Heart left ventricle (tissue), 16 donors: ENCODE data around the gene GDF7. TPM values are rescaled to one million over a fixed set of nuclear protein-coding genes. Genes with fewer than 3 reads are reported as not detected.

Experiments used
- ATAC-seq, 4 donors: fragments of 200-7000 bp; cut with Tn5 transposase; one replicate each; pipeline ENCODE4 v1.9.1; 2020 to 2022; ENCODE audit warnings: moderate library complexity in 4 of 4, mild to moderate bottlenecking in 3 of 4, moderate number of reproducible peaks in 1 of 4
- DNase-seq, 5 donors: peaks; one replicate each; pipeline ENCODE4 v3.0.0-alpha.2; 2020
- H3K27ac ChIP-seq, 12 donors: fragments of 200-600 bp; sonication (generic) in 4 of 12; one replicate each; pipeline versions ENCODE4 v1.5.0 to v1.8.0; 2016 to 2022; ENCODE audit warnings: mild to moderate bottlenecking in 2 of 12
- H3K27me3 ChIP-seq, 9 donors: fragments of 200-600 bp; sonication (generic) in 2 of 9; one replicate each; pipeline versions ENCODE4 v1.5.1 to v1.8.0; 2016 to 2022; ENCODE audit warnings: mild to moderate bottlenecking in 3 of 9
- H3K36me3 ChIP-seq, 9 donors: fragments of 200-600 bp; sonication (generic) in 2 of 9; one replicate each; pipeline versions ENCODE4 v1.5.0 to v1.8.0; 2018 to 2022; ENCODE audit warnings: mild to moderate bottlenecking in 2 of 9
- H3K4me1 ChIP-seq, 12 donors: fragments of 200-600 bp; sonication (generic) in 4 of 12; one replicate each; pipeline versions ENCODE4 v1.5.0 to v1.8.0; 2016 to 2022; ENCODE audit warnings: mild to moderate bottlenecking in 3 of 12
- H3K4me3 ChIP-seq, 12 donors: fragments of 200-600 bp; sonication (generic) in 4 of 12; one replicate each; pipeline versions ENCODE4 v1.5.0 to v1.8.0; 2017 to 2022; ENCODE audit warnings: mild to moderate bottlenecking in 9 of 12, moderate library complexity in 4 of 12
- H3K9me3 ChIP-seq, 12 donors: fragments of 200-600 bp; sonication (generic) in 4 of 12; one replicate each; pipeline versions ENCODE4 v1.5.0 to v1.8.0; 2016 to 2022; ENCODE audit warnings: mild to moderate bottlenecking in 1 of 12
- CTCF ChIP-seq, 12 donors: fragments of 200-600 bp; sonication (generic) in 4 of 12; IDR thresholded peaks; one replicate each; pipeline versions ENCODE4 v1.5.0 to v1.8.0; 2018 to 2022; ENCODE audit warnings: antibody characterized with exemption in 12 of 12, mild to moderate bottlenecking in 5 of 12
- POLR2A ChIP-seq, 2 donors: fragments of 450-650 bp; IDR thresholded peaks; one replicate each; pipeline ENCODE4 v1.6.1; 2017; ENCODE audit warnings: antibody characterized with exemption in 2 of 2, mild to moderate bottlenecking in 2 of 2, moderate library complexity in 2 of 2
- WGBS, 4 donors: extraction: QIAGEN DNeasy Blood & Tissue Kit in 2 of 4; methylation state at CpG; one replicate each; pipeline versions ENCODE4 v1.1.5 to v1.1.7; 2013 to 2018; 5-methylcytosine and 5-hydroxymethylcytosine counted together
- intact Hi-C, 10 donors: fragments of 100-400 bp; cut with DNase I; formaldehyde crosslinking; loops; one replicate each; pipeline versions ENCODE4 v1.11.1 to v1.14.2; 2022
- polyA plus RNA-seq, 2 donors: library from polyadenylated mRNA; stranded (reverse); fragments of 200-250 nt; gene quantifications; one replicate each; pipeline ENCODE4 v1.2.3, GENCODE V29; 2013
- total RNA-seq, 9 donors: library from RNA; depleted of rRNA in 2 of 9; stranded (reverse); fragments of >200 nt in 2 of 9; fragmentation: NEBNext Ultra II Directional in 3 of 9; extraction: Animal tissue kit (Norgen Biotek cat#: 25700) in 3 of 9; gene quantifications; one replicate each; pipeline versions ENCODE4 v1.1.0 to v1.2.4, GENCODE V29; 2016 to 2023
- donor health status: ischemic (EF 13 %, LVEDD 7.1; RV severe dilation, severe dysfunction).
- donor health status: healthy with polysubstance abuse.
- donor health status: DM: no; HTN: yes; CAD: no.
- donor health status: DM: no; HTN: no; CAD: no.
- donor health status: ischemic (EF 25% LVEDD 6.9; RV normal size, moderate dysfunction).
- donor health status: ischemic (EF 25% LVEDD 5.7; RV mildly dilated, moderate dysfunction).
- donor health status: healthy.
- donor health status: DM: yes; HTN: yes; CAD: no.
- donor health status: ischemic (EF 35%, LVEDD 5.7; RV mildly dilated, moderate dysfunction).
- donor health status: nonischemic (EF 11% LVEDD 7.7; RV severe dilation, severe dysfunction).
- donor health status: DM: yes; HTN: yes; CAD: no.
- donor health status: PGD.
- donor health status: ischemic (EF 29% LVEDD 5.4; RV normal size, mild dysfunction).
- donor health status: nonischemic (EF 23%, LVEDD 6.1; RV moderate dilation, normal function).

GDF7 gene
- total and polyA plus RNA-seq, 11 donors: 0.14 to 1.6 (median 0.55) TPM

GRCh38 chr2:20657522-20658235 lies 9.3 kb upstream of the GDF7 start:
- H3K4me1 ChIP-seq: peaks cover 0 to 2% (median 0%) of the 10 kb centered on the region in 12 donors
- 74 to 81% (median 78%) methylated on average over 4 of the region's 4 CpGs for WGBS, 4 donors
- no peaks in the 10 kb centered on the region for H3K9me3 ChIP-seq
- intact Hi-C loops: loop anchor here in 2 of 10 donors (5.0 kb wide), 2 partner anchors 170 to 480 kb away; no protein-coding TSS in a partner anchor
- H3K4me3 ChIP-seq: no peak overlapping the region
- peak in 1 of 5 donors; percentile 13 for DNase-seq
- TF ChIP-seq CTCF (IDR thresholded peaks at IDR 0.05): no peak
- TF ChIP-seq POLR2A (IDR thresholded peaks at IDR 0.05): no peak
- H3K27me3 ChIP-seq: peaks cover 6 to 46% (median 19%) of the 10 kb centered on the region in 9 donors
- no peak for ATAC-seq
- no peak overlapping the region for H3K27ac ChIP-seq
- no peaks in the 10 kb centered on the region for H3K36me3 ChIP-seq

- WGBS, 4 donors: 44 to 50% (median 48%) methylated on average over 8 of the region's 8 CpGs
- DNase-seq (no peak), ATAC-seq (no peak)
- Histone ChIP-seq H3K27ac (no peak overlapping the region), H3K4me1 (peaks cover 0 to 8% (median 5%) of the 10 kb centered on the region in 12 donors), H3K9me3 (no peaks in the 10 kb centered on the region), H3K36me3 (no peaks in the 10 kb centered on the region), H3K4me3 (no peak overlapping the region), H3K27me3 (peaks cover 15 to 76% (median 45%) of the 10 kb centered on the region in 9 donors)
- intact Hi-C loops: loop anchor here in 9 of 10 donors (1.0 to 10.0 kb wide), 10 partner anchors 94 to 457 kb away; partner anchors contain the start of genes LDAH (in 2 of the 9) and APOB (in 1 of the 9)
- TF ChIP-seq POLR2A (IDR thresholded peaks at IDR 0.05): no peak
- TF ChIP-seq CTCF (IDR thresholded peaks at IDR 0.05): no peak
Observed at GRCh38 chr2:20660506-20661420, 6.2 kb upstream of the GDF7 start.

- ATAC-seq (peak; percentile 34 to 82 (median 78)), DNase-seq (peak in 4 of 5 donors; percentile 55 to 71 (median 65))
- intact Hi-C loops: loop anchor here (1.0 to 10.0 kb wide), 10 partner anchors 93 to 456 kb away; partner anchors contain the start of genes LDAH (in 2 of the 10) and APOB (in 1 of the 10)
- TF ChIP-seq CTCF (IDR thresholded peaks at IDR 0.05): peak; percentile 90 to 99 (median 96)
- no peak for TF ChIP-seq POLR2A (IDR thresholded peaks at IDR 0.05)
- no peaks in the 10 kb centered on the region for H3K36me3 ChIP-seq
- no peak overlapping the region for H3K27ac ChIP-seq
- no peaks in the 10 kb centered on the region for H3K9me3 ChIP-seq
- peaks cover 21 to 85% (median 52%) of the 10 kb centered on the region in 9 donors for H3K27me3 ChIP-seq
- H3K4me1 ChIP-seq: peaks cover 0 to 17% (median 13%) of the 10 kb centered on the region in 12 donors
- no peak overlapping the region for H3K4me3 ChIP-seq
- WGBS, 4 donors: 28 to 34% (median 31%) methylated on average over 11 of the region's 11 CpGs
Observed at GRCh38 chr2:20661421-20662307, 5.3 kb upstream of the GDF7 start.
